ENCODE data around the gene PTPN22. TPM values are rescaled to one million over a fixed set of nuclear protein-coding genes. Genes with fewer than 3 reads are reported as not detected.

PTPN22 gene
- total RNA-seq, 1 donor from 2014 or later = not detected

- Histone ChIP-seq H3K27me3 (ENCODE audit: control insufficient read depth, insufficient read depth, low read length) (no peaks in the 10 kb centered on the region), H3K4me3 (ENCODE audit: low read depth, low read length) (no peak overlapping the region), H3K36me3 (ENCODE audit: control insufficient read depth, insufficient read depth, low read length) (no peaks in the 10 kb centered on the region)
- DNase-seq (ENCODE audit: low read depth) = no peak
- no peak for TF ChIP-seq CTCF (IDR thresholded peaks at IDR 0.05; ENCODE audit: insufficient read depth, low read length, poor library complexity, severe bottlenecking)
Measured at GRCh38 chr1:113895098-113895497, 23.6 kb upstream of the PTPN22 start.

- H3K4me3 ChIP-seq (ENCODE audit: low read depth, low read length) = no peak overlapping the region
- no peak for TF ChIP-seq CTCF (IDR thresholded peaks at IDR 0.05; ENCODE audit: insufficient read depth, low read length, poor library complexity, severe bottlenecking)
- no peaks in the 10 kb centered on the region for H3K27me3 ChIP-seq (ENCODE audit: control insufficient read depth, insufficient read depth, low read length)
- H3K36me3 ChIP-seq (ENCODE audit: control insufficient read depth, insufficient read depth, low read length) = no peaks in the 10 kb centered on the region
- DNase-seq (ENCODE audit: low read depth) = no peak
Measured at GRCh38 chr1:113893267-113893666, 21.8 kb upstream of the PTPN22 start.

GRCh38 chr1:113891631-113892220, 20.2 kb upstream of the PTPN22 start:
- Histone ChIP-seq H3K36me3 (ENCODE audit: control insufficient read depth, insufficient read depth, low read length) (no peaks in the 10 kb centered on the region), H3K27me3 (ENCODE audit: control insufficient read depth, insufficient read depth, low read length) (no peaks in the 10 kb centered on the region), H3K4me3 (ENCODE audit: low read depth, low read length) (no peak overlapping the region)
- no peak for DNase-seq (ENCODE audit: low read depth)
- TF ChIP-seq CTCF (IDR thresholded peaks at IDR 0.05; ENCODE audit: insufficient read depth, low read length, poor library complexity, severe bottlenecking) = no peak

GRCh38 chr1:113890816-113891215, 19.3 kb upstream of the PTPN22 start:
- Histone ChIP-seq H3K4me3 (ENCODE audit: low read depth, low read length) (no peak overlapping the region), H3K27me3 (ENCODE audit: control insufficient read depth, insufficient read depth, low read length) (no peaks in the 10 kb centered on the region), H3K36me3 (ENCODE audit: control insufficient read depth, insufficient read depth, low read length) (no peaks in the 10 kb centered on the region)
- no peak for TF ChIP-seq CTCF (IDR thresholded peaks at IDR 0.05; ENCODE audit: insufficient read depth, low read length, poor library complexity, severe bottlenecking)
- DNase-seq (ENCODE audit: low read depth) = no peak

- no peaks in the 10 kb centered on the region for H3K36me3 ChIP-seq (ENCODE audit: control insufficient read depth, insufficient read depth, low read length)
- H3K4me3 ChIP-seq (ENCODE audit: low read depth, low read length) = no peak within 1 kb of the TSS
- H3K27me3 ChIP-seq (ENCODE audit: control insufficient read depth, insufficient read depth, low read length) = no peaks in the 10 kb centered on the region
- DNase-seq (ENCODE audit: low read depth) = no peak
- no peak for TF ChIP-seq CTCF (IDR thresholded peaks at IDR 0.05; ENCODE audit: insufficient read depth, low read length, poor library complexity, severe bottlenecking)
Measured at GRCh38 chr1:113887402-113888175, 16.1 kb upstream of the PTPN22 start, which contains the start of gene BCL2L15. Gene BCL2L15, minus strand, starts transcription at chr1:113887581. Its CDS starts 206 bp downstream, at chr1:113887375.

Measured in kidney epithelial cell (primary cell).